Bronchial epithelial cell (primary cell): ENCODE measurements around the gene SNAPC3. TPM values are rescaled to one million over a fixed set of nuclear protein-coding genes. Genes with fewer than 3 reads are reported as not detected.
A peak's percentile ranks its signal among the peaks of the same experiment; 100 is the strongest.

Experiments
- DNase-seq: peaks from one replicate; pipeline ENCODE4 v3.0.0-alpha.2; 2010; ENCODE audit warnings: low read depth
- FAIRE-seq: peaks from 2 replicates; lab custom pipeline; 2011; peaks lifted over from hg19 to GRCh38; lab: Jason Lieb, UNC
- H3K27me3 ChIP-seq: 2 replicates; pipeline ENCODE4 v1.5.1; 2011; ENCODE audit warnings: low read length; ENCODE audit not compliant: control insufficient read depth, insufficient read depth
- H3K36me3 ChIP-seq: 2 replicates; pipeline ENCODE4 v1.5.1; 2011; ENCODE audit warnings: low read length; ENCODE audit not compliant: control insufficient read depth, insufficient read depth
- H3K4me3 ChIP-seq: 2 replicates; pipeline ENCODE4 v1.5.1; 2011; ENCODE audit warnings: mild to moderate bottlenecking, low read depth, low read length, control low read depth
- CTCF ChIP-seq: IDR thresholded peaks from 2 replicates; pipeline ENCODE4 v1.5.1; 2011; ENCODE audit warnings: mild to moderate bottlenecking, moderate library complexity, low read length, control low read depth, inconsistent platforms; ENCODE audit not compliant: insufficient read depth, severe bottlenecking
- total RNA-seq: library from RNA; depleted of rRNA; stranded (reverse); fragments of >200 nt; gene quantifications from 2 replicates; pipeline ENCODE4 v1.2.1, GENCODE V29; 2014

The SNAPC3 gene
- total RNA-seq, 1 donor from 2014 or later = 33.7 TPM

DNA sequence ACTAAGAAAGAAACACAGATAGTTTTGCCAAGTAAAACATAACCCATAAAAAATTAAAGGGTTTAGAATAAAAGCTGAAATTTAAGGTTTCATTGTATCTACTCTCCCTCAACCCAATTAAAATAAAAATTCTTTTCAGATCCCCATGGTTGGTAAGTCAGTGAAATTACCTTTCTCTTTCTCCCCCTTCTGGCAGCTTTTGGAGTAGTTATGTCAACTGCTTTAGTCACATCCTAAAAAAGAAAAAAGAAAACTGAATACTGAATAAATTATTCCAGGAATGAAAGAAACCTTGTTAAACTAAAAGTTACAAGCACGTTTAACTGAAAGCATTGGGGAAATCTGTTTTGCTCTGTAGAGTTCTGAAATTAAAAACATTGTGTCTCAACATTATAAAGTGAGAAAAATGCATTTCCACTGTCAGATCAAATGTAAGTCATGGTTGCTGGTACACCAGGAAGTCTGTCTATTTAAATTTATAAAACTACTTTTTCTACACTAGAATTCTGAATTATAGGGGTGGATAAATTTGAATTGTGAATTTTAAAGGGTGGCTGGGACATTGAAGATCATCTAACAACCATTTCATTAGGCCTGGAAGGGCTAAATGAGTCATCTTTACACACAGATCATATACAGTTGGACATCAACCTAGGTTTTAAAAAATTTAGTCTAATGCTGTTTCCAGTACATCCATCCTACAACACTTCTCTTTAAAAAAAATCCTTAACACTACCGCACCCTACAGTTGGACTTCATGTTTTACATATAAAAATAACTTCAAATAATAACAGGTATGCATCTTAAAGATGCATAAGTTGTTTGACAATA is 63.4 kb downstream of the SNAPC3 start:
- Histone ChIP-seq H3K36me3 (no peaks in the 10 kb centered on the region), H3K4me3 (no peak overlapping the region), H3K27me3 (no peaks in the 10 kb centered on the region)
- DNase-seq (peak; percentile 25), FAIRE-seq (no peak)
- TF ChIP-seq CTCF = peak; percentile 10

DNA sequence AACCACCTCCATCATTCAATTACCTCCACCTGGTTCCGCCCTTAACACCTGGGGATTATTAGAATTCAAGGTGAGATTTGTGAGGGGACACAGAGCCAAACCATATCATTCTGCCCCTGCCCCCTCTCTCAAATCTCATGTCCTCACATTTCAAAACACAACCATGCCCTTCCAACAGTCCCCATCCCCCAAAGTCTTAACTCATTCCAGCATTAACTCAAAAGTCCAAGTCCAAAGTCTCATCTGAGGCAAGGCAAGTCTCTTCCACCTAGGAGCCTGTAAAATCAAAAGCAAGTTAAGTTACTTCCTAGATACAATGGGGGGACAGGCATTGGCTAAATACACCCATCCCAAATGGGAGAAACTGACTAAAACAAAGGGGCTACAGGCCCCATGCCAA is 69.3 kb downstream of the SNAPC3 start:
- DNase-seq (no peak), FAIRE-seq (no peak)
- no peak for TF ChIP-seq CTCF
- Histone ChIP-seq H3K4me3 (no peak overlapping the region), H3K36me3 (no peaks in the 10 kb centered on the region), H3K27me3 (no peaks in the 10 kb centered on the region)

DNA sequence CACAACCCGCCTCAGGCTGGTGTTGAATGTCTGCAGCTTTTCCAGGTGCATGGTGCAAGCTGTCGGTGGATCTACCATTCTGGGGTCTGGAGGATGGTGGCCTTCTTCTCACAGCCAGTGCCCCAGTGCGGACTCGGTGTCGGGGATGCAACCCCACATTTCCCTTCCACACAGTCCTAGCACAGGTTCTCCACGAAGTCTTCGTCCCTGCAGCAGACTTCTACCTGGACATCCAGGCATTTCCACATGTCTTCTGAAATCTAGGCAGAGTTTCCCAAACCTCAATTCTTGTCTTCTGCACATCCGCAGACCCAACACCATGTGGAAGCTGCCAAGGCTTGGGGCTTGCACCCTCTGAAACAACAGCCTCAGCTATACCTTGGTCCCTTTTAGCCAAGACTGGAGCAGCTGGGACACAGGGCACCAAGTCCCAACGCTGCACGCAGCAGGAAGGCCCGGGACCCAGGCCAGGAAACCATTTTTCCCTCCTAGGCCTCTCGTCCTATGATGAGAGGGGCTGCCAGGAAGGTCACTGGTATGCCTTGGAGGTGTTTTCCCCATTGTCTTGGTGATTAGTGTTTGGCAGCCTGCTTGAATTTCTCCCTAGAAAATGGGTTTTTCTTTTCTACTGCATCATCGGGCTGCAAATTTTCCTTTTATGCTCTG is 69.9 kb downstream of the SNAPC3 start:
- FAIRE-seq = peak; percentile 47
- H3K27me3 ChIP-seq = no peaks in the 10 kb centered on the region
- H3K36me3 ChIP-seq = no peaks in the 10 kb centered on the region
- no peak for DNase-seq
- H3K4me3 ChIP-seq = no peak overlapping the region
- no peak for TF ChIP-seq CTCF

DNA sequence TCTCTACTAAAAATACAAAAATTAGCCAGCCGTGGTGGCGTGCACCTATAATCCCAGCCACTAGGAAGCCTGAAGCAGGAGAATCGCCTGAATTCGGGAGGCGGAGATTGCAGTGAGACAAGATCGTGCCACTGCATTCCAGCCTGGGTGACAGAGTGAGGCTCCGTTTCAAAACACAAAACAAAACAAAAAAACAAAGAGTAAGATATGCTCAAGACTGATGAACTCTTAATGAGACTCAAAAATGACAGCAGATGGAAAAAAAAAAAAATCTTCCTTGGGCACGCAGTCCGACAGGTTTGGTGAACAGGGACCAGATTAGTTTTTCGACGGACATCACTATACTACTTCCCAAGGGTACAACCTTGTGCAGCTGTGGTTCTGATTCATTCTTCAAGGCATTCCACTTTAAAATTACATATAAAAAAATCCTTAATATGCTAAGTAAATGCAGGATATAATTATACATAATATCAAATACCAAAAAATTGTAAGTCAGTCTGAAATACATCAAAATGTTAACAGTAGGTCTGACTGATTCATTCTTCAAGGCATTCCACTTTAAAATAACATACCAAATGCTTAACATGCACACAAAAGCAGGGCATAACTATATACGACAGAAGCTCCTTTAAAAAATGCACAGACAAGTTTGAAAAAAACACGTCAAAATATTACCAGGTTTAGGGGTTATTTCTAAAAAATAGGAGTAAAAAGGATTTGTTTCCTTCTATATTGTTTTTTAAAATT is 75.7 kb downstream of the SNAPC3 start:
- FAIRE-seq (no peak), DNase-seq (no peak)
- no peak for TF ChIP-seq CTCF
- Histone ChIP-seq H3K27me3 (no peaks in the 10 kb centered on the region), H3K4me3 (no peak overlapping the region), H3K36me3 (no peaks in the 10 kb centered on the region)

GRCh38 chr9:15499139-15499538 is 76.5 kb downstream of the SNAPC3 start:
- TF ChIP-seq CTCF = no peak
- no peaks in the 10 kb centered on the region for H3K27me3 ChIP-seq
- H3K36me3 ChIP-seq = no peaks in the 10 kb centered on the region
- DNase-seq (no peak), FAIRE-seq (no peak)
- H3K4me3 ChIP-seq = no peak overlapping the region
